OCI-LY7 (cell line): Measurements from ENCODE around the gene ARFIP2. TPM values are rescaled to one million over a fixed set of nuclear protein-coding genes. Genes with fewer than 3 reads are reported as not detected.

Experiments used
- BruUV-seq: library from RNA; stranded (reverse); fragments of 400-500 nt; replicated peaks from 2 replicates; lab custom pipeline; 2021; lab: Mats Ljungman, UMichigan
- CTCF ChIA-PET: fragments of 300-600 bp; sonication (Branson Sonifier 250); formaldehyde crosslinking; loops from one replicate; lab custom pipeline; 2022; ENCODE audit warnings: antibody characterized with exemption; ENCODE audit not compliant: unreplicated experiment; lab: Charles Lee
- POLR2A ChIA-PET: fragments of 300-600 bp; sonication (Branson Sonifier 250); formaldehyde crosslinking; loops from one replicate; lab custom pipeline; 2022; ENCODE audit warnings: antibody characterized with exemption; lab: Charles Lee
- DNase-seq: peaks from one replicate; pipeline ENCODE4 v3.0.0-alpha.2; 2015; ENCODE audit warnings: low spot score
- H2AFZ ChIP-seq: fragments of 200-600 bp; sonication (generic), shearing (Covaris generic); 2 replicates; pipeline ENCODE4 v1.6.1; 2014; ENCODE audit warnings: mild to moderate bottlenecking, antibody characterized with exemption, low read length, moderate library complexity
- H3K27ac ChIP-seq: fragments of 200-600 bp; sonication (generic); 2 replicates; pipeline ENCODE4 v1.5.1; 2014; ENCODE audit warnings: mixed run types, low read depth, mild to moderate bottlenecking, moderate library complexity, low read length, inconsistent platforms; ENCODE audit not compliant: poor library complexity, severe bottlenecking
- H3K36me3 ChIP-seq: fragments of 200-600 bp; sonication (generic); 2 replicates; pipeline ENCODE4 v1.6.1; 2014; ENCODE audit warnings: mild to moderate bottlenecking, antibody characterized with exemption, low read length, moderate library complexity, mixed read lengths; ENCODE audit not compliant: insufficient read depth
- H3K4me1 ChIP-seq: fragments of 200-600 bp; sonication (generic); 2 replicates; pipeline ENCODE4 v1.5.1; 2014; ENCODE audit warnings: mild to moderate bottlenecking, low read length; ENCODE audit not compliant: insufficient read depth, poor library complexity, severe bottlenecking
- H3K4me2 ChIP-seq: fragments of 200-600 bp; sonication (generic); 2 replicates; pipeline ENCODE4 v1.6.1; 2014; ENCODE audit warnings: mild to moderate bottlenecking, low read length
- H3K4me3 ChIP-seq: fragments of 200-600 bp; sonication (generic); 2 replicates; pipeline ENCODE4 v1.5.1; 2014; ENCODE audit warnings: mild to moderate bottlenecking, low read depth, low read length; ENCODE audit not compliant: poor library complexity, severe bottlenecking
- H3K79me2 ChIP-seq: fragments of 200-600 bp; sonication (generic); 2 replicates; pipeline ENCODE4 v1.6.1; 2016; ENCODE audit warnings: low read depth, mild to moderate bottlenecking, low read length, moderate library complexity, mixed read lengths; ENCODE audit not compliant: insufficient read depth
- H3K9me2 ChIP-seq: fragments of 200-600 bp; sonication (generic); 2 replicates; pipeline ENCODE4 v1.6.1; 2016; ENCODE audit warnings: mild to moderate bottlenecking, low read length, mixed read lengths; ENCODE audit not compliant: insufficient read depth
- H3K9me3 ChIP-seq: fragments of 200-600 bp; sonication (generic); 2 replicates; pipeline ENCODE4 v1.6.1; 2014; ENCODE audit warnings: mild to moderate bottlenecking, mixed run types, low read length, mixed read lengths
- H4K20me1 ChIP-seq: fragments of 200-600 bp; sonication (generic); 2 replicates; pipeline ENCODE4 v1.6.1; 2014; ENCODE audit warnings: mild to moderate bottlenecking, antibody characterized with exemption, low read length, moderate library complexity, mixed read lengths; ENCODE audit not compliant: insufficient read depth
- EZH2phosphoT487 ChIP-seq: fragments of 200-600 bp; sonication (generic); IDR thresholded peaks from 2 replicates; pipeline ENCODE4 v1.6.1; 2018; ENCODE audit warnings: low read depth, borderline replicate concordance, mild to moderate bottlenecking, mixed run types, antibody characterized with exemption, low read length, moderate library complexity, mixed read lengths
- intact Hi-C: fragments of 100-400 bp; cut with micrococcal nuclease; formaldehyde crosslinking; loops from one replicate; pipeline ENCODE4 v1.10.0; 2022; ENCODE audit not compliant: unreplicated experiment
- total RNA-seq, 2 experiments: library from RNA; depleted of rRNA in 1 of 2; stranded (reverse); fragments of >200 nt in 1 of 2; shearing (Covaris generic) in 1 of 2; gene quantifications; 2 replicates each; pipeline ENCODE4 v1.2.3, GENCODE V29; 2014 to 2022
- TF ChIP-seq, protein P1 (sequence below): fragments of 200-600 bp; sonication (generic); conservative IDR thresholded peaks from 2 replicates; pipeline ENCODE4 v1.5.1; 2014; ENCODE audit warnings: mild to moderate bottlenecking, antibody characterized with exemption, low read length, moderate library complexity, mixed read lengths

Gene ARFIP2
- total RNA-seq, 2 experiments from 2014 or later: 40.7 to 49.0 TPM

DNA sequence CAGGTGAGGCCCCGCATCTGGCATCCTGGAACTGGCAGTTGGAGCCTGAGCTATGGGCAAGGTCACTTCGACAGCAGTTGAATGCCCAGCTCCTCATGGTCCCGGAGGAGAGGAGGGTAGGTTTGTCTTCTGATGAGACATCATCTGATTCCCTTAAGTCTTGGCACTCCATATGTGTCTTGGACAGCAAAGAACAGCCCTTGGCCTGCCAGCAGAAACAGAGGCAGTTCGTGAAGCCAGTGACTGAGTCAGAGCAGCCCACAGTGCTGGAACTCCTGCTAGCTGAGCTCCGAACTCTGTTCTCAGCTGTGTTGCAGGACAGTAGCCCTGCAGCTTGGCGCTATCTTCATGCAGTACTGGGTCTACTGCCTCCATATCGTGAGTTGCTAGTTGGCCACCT lies 17.0 kb upstream of the ARFIP2 start:
- intact Hi-C loops: no loop called here
- Histone ChIP-seq H3K4me3 (no peak overlapping the region), H2AFZ (no peak overlapping the region), H3K4me2 (no peak overlapping the region), H3K4me1 (no peaks in the 10 kb centered on the region), H3K9me3 (no peaks in the 10 kb centered on the region), H3K9me2 (no peaks in the 10 kb centered on the region), H3K36me3 (peaks cover 53% of the 10 kb centered on the region; the same call in 1 of the 2 replicates), H4K20me1 (no peaks in the 10 kb centered on the region; the same call in 1 of the 2 replicates), H3K27ac (no peak overlapping the region), H3K79me2 (no peaks in the 10 kb centered on the region)
- BruUV-seq: no TSS peak
- TF ChIP-seq, protein P1, sequence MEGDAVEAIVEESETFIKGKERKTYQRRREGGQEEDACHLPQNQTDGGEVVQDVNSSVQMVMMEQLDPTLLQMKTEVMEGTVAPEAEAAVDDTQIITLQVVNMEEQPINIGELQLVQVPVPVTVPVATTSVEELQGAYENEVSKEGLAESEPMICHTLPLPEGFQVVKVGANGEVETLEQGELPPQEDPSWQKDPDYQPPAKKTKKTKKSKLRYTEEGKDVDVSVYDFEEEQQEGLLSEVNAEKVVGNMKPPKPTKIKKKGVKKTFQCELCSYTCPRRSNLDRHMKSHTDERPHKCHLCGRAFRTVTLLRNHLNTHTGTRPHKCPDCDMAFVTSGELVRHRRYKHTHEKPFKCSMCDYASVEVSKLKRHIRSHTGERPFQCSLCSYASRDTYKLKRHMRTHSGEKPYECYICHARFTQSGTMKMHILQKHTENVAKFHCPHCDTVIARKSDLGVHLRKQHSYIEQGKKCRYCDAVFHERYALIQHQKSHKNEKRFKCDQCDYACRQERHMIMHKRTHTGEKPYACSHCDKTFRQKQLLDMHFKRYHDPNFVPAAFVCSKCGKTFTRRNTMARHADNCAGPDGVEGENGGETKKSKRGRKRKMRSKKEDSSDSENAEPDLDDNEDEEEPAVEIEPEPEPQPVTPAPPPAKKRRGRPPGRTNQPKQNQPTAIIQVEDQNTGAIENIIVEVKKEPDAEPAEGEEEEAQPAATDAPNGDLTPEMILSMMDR: no peak
- TF ChIP-seq EZH2phosphoT487: no peak
- POLR2A ChIA-PET: interaction anchor here (0.8 to 1.3 kb wide), 2 partner anchors 16 to 27 kb away, joined by 4 to 5 read pairs; no protein-coding TSS in a partner anchor
- CTCF ChIA-PET: no interaction called here
- no peak for DNase-seq

GRCh38 chr11:6497069-6497839 lies 16.1 kb upstream of the ARFIP2 start, which contains the start of gene DNHD1:
TSS of gene DNHD1 (plus strand) at chr11:6497280. CDS start at chr11:6498216, 936 bp downstream.
- Histone ChIP-seq H3K36me3 (peaks cover 51% of the 10 kb centered on the region; the same call in 1 of the 2 replicates), H3K4me1 (no peaks in the 10 kb centered on the region)

More at GRCh38 chr11:6497069-6497839, 16.1 kb upstream of the ARFIP2 start, which contains the start of gene DNHD1:
- intact Hi-C loops: no loop called here
- Histone ChIP-seq H3K27ac (no peak within 1 kb of the TSS), H3K4me2 (no peak within 1 kb of the TSS), H3K9me3 (no peaks in the 10 kb centered on the region), H3K9me2 (no peaks in the 10 kb centered on the region), H3K4me3 (no peak within 1 kb of the TSS), H2AFZ (no peak within 1 kb of the TSS), H4K20me1 (no peaks in the 10 kb centered on the region; the same call in 1 of the 2 replicates), H3K79me2 (no peaks in the 10 kb centered on the region)
- POLR2A ChIA-PET: interaction anchor here (0.8 to 1.3 kb wide), 2 partner anchors 15 to 28 kb away, joined by 4 to 5 read pairs; no protein-coding TSS in a partner anchor
- TF ChIP-seq, protein P1: no peak
- no peak for TF ChIP-seq EZH2phosphoT487
- CTCF ChIA-PET: interaction anchor here (0.6 kb wide), 1 partner anchor 59 kb away, joined by 3 read pairs; no protein-coding TSS in a partner anchor
- no TSS peak for BruUV-seq
- DNase-seq: no peak
